ENCODE results near the gene NAT16. TPM values are rescaled to one million over a fixed set of nuclear protein-coding genes. Genes with fewer than 3 reads are reported as not detected.

NAT16 gene
- total RNA-seq, 4 donors from 2014 or later, result not detected

DNA sequence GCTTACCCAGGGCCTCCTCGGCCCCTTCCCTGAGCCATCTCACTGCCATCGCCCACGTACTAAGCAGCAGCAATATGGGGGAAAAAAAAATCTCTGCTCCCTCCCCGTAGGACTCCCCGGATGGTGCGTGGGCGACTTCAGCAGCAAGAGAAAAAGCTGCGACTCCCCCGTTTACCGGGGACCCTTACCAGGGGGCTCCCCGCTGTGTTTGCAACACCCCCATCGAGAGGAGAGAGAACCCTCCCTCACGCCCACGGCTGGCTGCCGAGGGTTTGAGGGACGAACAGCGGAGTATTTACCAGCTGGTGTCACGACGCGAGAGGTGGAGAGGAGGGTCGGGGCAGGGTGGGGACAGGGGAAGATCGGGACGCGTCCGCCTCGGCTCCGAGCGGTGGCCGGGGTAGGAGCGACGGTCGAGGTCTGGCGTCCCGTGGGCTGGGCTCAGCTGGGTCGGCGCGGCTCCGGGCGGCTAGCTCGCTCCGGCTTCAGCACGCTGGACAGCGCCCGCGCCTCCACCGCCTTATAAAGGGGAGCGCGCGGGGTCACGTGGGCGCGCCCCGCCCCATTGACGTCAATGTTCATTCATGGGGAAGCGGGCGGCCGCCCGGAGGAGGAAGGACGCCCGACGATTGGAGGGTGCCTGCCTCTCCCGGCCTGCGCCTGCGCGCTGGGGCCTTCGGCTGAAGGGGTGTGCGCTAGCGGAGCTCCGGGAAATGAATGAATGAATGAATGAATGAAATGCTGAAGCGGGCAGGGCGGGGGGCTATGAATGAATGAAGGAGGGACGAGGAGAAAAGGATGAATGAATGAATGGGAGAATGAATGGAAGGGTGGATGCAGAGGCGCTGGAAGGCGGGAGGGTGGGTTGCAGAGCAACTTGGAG is 14.8 kb downstream of the NAT16 start, which contains the start of gene VGF:
Gene VGF (minus strand): TSS at position 495 of the 883 bp plus-strand sequence. CDS start 726 bp downstream, outside the sequence.
- no peaks in the 10 kb centered on the region for H3K36me3 ChIP-seq
- peaks cover 39 to 47% of the 10 kb centered on the region in 2 donors for H3K27me3 ChIP-seq
- no peaks in the 10 kb centered on the region for H3K9me3 ChIP-seq
- H3K4me1 ChIP-seq, result peaks cover 6 to 23% of the 10 kb centered on the region in 2 donors
- TF ChIP-seq POLR2A (IDR thresholded peaks at IDR 0.05), result no peak
- TF ChIP-seq, protein P1, sequence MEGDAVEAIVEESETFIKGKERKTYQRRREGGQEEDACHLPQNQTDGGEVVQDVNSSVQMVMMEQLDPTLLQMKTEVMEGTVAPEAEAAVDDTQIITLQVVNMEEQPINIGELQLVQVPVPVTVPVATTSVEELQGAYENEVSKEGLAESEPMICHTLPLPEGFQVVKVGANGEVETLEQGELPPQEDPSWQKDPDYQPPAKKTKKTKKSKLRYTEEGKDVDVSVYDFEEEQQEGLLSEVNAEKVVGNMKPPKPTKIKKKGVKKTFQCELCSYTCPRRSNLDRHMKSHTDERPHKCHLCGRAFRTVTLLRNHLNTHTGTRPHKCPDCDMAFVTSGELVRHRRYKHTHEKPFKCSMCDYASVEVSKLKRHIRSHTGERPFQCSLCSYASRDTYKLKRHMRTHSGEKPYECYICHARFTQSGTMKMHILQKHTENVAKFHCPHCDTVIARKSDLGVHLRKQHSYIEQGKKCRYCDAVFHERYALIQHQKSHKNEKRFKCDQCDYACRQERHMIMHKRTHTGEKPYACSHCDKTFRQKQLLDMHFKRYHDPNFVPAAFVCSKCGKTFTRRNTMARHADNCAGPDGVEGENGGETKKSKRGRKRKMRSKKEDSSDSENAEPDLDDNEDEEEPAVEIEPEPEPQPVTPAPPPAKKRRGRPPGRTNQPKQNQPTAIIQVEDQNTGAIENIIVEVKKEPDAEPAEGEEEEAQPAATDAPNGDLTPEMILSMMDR (IDR thresholded peaks at IDR 0.05), result no peak
- DNase-seq, result peak; percentile 77 to 85
- intact Hi-C loops (cut with DNase I; ENCODE audit: low total_unique reads), result no loop called here
- H3K27ac ChIP-seq, result no peak within 1 kb of the TSS
- no peak within 1 kb of the TSS for H3K4me3 ChIP-seq

DNA sequence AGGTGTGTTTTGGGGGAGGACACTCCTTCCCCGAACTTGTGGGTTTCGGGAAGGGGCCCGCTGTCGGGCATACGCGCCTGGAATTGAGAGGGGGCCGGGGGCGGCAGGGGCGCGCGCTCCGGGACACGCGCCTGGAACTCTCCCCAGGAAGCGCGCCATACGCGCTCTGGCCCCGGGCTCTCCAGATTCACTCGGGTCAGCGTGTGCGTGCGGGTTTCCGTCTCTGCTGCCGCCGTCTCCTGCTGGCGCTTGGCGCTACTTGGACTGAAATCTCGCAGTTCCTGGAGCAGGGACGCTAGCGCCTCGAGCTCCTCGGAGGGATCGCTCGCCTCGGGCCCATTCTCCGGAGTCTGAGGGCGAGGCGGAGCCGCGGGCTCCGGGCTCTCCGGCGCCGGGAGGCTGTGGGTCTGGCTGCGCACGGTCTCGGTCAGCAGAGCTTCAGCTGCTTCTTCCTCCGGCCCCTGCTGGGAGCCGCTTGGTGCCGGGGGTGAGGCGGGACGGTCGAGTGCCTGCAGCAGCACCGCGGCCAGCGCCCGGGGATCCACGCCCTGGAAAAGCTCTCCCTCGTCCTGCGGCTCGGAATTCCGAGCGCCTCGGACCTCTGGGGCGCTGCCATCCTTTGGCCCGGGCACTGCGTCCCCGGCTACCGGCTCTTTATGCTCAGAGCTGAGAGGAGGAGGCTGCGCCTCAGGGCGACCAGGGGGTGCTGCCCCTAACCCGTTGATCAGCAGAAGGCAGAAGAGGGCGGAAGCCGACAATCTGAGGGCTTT is 15.8 kb downstream of the NAT16 start:
- DNase-seq, result no peak
- Histone ChIP-seq H3K4me1 (peaks cover 6 to 23% of the 10 kb centered on the region in 2 donors), H3K4me3 (peak overlapping the region in 1 of 2 donors; percentile 36), H3K36me3 (no peaks in the 10 kb centered on the region), H3K9me3 (no peaks in the 10 kb centered on the region), H3K27ac (no peak overlapping the region), H3K27me3 (peaks cover 30 to 36% of the 10 kb centered on the region in 2 donors)
- intact Hi-C loops (cut with DNase I; ENCODE audit: low total_unique reads), result no loop called here
- no peak for TF ChIP-seq POLR2A (IDR thresholded peaks at IDR 0.05)
- TF ChIP-seq, protein P1 (IDR thresholded peaks at IDR 0.05), result no peak

DNA sequence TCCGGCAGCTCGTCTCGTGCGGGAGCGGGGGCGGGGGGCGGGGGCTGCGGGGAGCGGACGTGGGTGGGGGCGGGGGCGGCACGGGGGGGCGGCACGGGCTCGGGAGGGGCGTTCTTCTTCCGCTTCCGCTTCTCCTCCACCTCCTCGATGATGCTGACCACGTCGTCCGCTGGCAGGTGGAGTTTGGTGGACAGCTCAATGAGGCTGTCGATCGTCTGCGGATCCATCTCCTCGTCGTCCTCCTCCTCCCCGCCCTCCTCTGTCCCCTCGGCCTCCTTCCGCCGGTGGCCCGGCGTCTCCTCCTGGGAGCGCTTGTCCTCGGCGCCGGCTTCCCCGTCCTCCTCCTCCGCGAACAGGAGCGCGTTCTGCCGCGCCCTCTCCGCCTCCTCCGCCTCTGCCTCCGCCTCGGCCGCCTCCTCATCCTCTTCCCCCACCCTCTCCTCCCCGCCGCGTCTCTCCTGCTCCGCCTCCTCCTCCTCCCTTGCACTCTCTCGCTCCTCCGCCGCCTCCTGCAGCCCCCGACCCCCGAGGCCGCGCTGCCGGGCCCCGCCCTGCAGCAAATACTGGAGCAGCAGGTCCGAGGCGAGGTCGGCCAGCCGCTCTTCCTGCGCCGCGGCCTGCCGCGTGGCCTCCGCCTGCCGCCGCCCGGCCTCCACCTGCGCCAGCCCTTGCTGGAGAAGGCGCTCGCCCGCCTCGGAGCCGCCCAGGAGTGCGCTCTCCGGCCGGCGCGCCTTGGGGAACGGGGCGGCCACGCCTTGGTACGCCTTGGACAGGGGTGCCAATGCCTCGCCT is 16.6 kb downstream of the NAT16 start:
- intact Hi-C loops (cut with DNase I; ENCODE audit: low total_unique reads), result no loop called here
- H3K4me1 ChIP-seq, result peaks cover 6 to 23% of the 10 kb centered on the region in 2 donors

DNA sequence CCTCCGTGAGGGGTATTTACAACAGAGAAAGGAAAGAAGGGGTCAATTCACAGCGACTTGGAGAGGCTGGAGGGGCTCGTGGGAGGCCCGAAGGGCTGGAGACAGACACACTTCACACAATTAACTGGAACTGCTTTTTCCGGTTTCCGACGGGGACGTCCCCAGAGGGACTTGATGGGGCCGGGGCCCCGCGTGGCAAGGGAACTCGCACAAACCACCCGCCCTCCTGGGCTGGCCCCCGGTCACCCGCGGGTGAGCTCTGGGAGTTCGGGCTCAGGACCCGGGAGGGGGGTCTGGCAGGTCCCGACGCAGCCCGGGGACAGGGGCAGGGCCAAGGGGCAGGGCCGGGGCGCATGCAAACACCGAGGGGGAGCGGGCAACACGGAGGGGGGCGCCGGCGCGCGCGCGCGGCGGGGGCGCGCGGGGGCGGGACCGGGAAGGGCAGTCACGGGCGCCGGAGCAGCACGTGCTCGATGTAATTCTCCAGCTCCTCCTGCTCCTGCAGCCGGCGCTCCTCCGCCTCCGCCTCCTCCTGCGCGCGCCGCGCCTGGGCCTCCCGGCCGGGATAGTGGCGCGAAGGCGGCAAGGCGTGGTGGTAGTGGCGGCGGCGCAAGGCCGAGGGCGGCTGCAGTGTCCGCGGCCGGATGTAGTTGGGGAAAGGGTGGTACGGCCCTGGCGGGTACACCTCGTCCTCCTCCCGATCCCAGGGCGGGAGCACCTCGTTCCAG is 17.4 kb downstream of the NAT16 start:
- intact Hi-C loops (cut with DNase I; ENCODE audit: low total_unique reads), result no loop called here
- no peak for DNase-seq
- Histone ChIP-seq H3K4me1 (peaks cover 6 to 23% of the 10 kb centered on the region in 2 donors), H3K9me3 (no peaks in the 10 kb centered on the region), H3K27ac (no peak overlapping the region), H3K36me3 (no peaks in the 10 kb centered on the region), H3K4me3 (peak overlapping the region in 1 of 2 donors; percentile 36), H3K27me3 (peaks cover 30 to 32% of the 10 kb centered on the region in 2 donors)
- no peak for TF ChIP-seq POLR2A (IDR thresholded peaks at IDR 0.05)
- TF ChIP-seq, protein P1 (IDR thresholded peaks at IDR 0.05), result no peak

More for the DNA sequence above, 16.6 kb downstream of the NAT16 start:
- Histone ChIP-seq H3K4me3 (peak overlapping the region in 1 of 2 donors; percentile 36), H3K27me3 (peaks cover 30 to 32% of the 10 kb centered on the region in 2 donors), H3K27ac (no peak overlapping the region), H3K36me3 (no peaks in the 10 kb centered on the region), H3K9me3 (no peaks in the 10 kb centered on the region)
- DNase-seq, result no peak
- TF ChIP-seq POLR2A (IDR thresholded peaks at IDR 0.05), result no peak
- TF ChIP-seq, protein P1 (IDR thresholded peaks at IDR 0.05), result no peak

All from uterus (tissue), 4 donors.